Retinal pigment epithelial cell (primary cell): ENCODE measurements around the gene SHISA4.

Experiments used
- DNase-seq: peaks from one replicate; pipeline ENCODE4 v3.0.0-alpha.2; 2010; ENCODE audit warnings: low read depth
- H3K4me3 ChIP-seq: 2 replicates; pipeline ENCODE4 v1.5.1; 2011; ENCODE audit warnings: mild to moderate bottlenecking, low read length, control low read depth, moderate library complexity
- CTCF ChIP-seq: conservative IDR thresholded peaks from 2 replicates; pipeline ENCODE4 v1.5.1; 2011; ENCODE audit warnings: low read depth, low read length, control low read depth, inconsistent platforms

SHISA4 gene

GRCh38 chr1:201905234-201905890, 16.7 kb downstream of the SHISA4 start:
- H3K4me3 ChIP-seq, result no peak overlapping the region
- TF ChIP-seq CTCF, result no peak
- DNase-seq, result no peak

GRCh38 chr1:201906336-201906735, 17.6 kb downstream of the SHISA4 start:
- DNase-seq, result no peak
- no peak for TF ChIP-seq CTCF
- H3K4me3 ChIP-seq, result no peak overlapping the region

GRCh38 chr1:201907621-201908020, 18.9 kb downstream of the SHISA4 start:
- H3K4me3 ChIP-seq, result no peak overlapping the region
- no peak for DNase-seq
- TF ChIP-seq CTCF, result no peak

GRCh38 chr1:201911826-201912571, 23.3 kb downstream of the SHISA4 start:
- H3K4me3 ChIP-seq, result no peak overlapping the region
- no peak for TF ChIP-seq CTCF
- no peak for DNase-seq

GRCh38 chr1:201912832-201913231, 24.1 kb downstream of the SHISA4 start:
- no peak overlapping the region for H3K4me3 ChIP-seq
- DNase-seq, result no peak

GRCh38 chr1:201914456-201915235, 25.9 kb downstream of the SHISA4 start:
- no peak for TF ChIP-seq CTCF
- no peak overlapping the region for H3K4me3 ChIP-seq
- DNase-seq, result no peak

More at GRCh38 chr1:201912832-201913231, 24.1 kb downstream of the SHISA4 start:
- no peak for TF ChIP-seq CTCF
